GM21529 (cell line): ENCODE data around the gene SLC11A2.
"Not testable (repeated sequence)": the region's sequence is repeated elsewhere in the genome, so short reads cannot be mapped to it uniquely, and the experiment has no call there.

Experiments used
- ATAC-seq: cut with Tn5 transposase; IDR thresholded peaks from one replicate; pipeline ENCODE4 v1.9.1; 2021; ENCODE audit not compliant: unreplicated experiment

Gene SLC11A2

GRCh38 chr12:51027342-51027835, 1.2 kb upstream of the SLC11A2 start:
- ATAC-seq, result no peak

- ATAC-seq, result no peak
Measured at GRCh38 chr12:51025338-51025835, 797 bp downstream of the SLC11A2 start.

- no peak for ATAC-seq
Measured at GRCh38 chr12:51023625-51024382, 2.4 kb downstream of the SLC11A2 start.

GRCh38 chr12:51021694-51022093, 4.5 kb downstream of the SLC11A2 start:
- ATAC-seq, result no peak

GRCh38 chr12:51020448-51021182, 5.6 kb downstream of the SLC11A2 start:
- no peak for ATAC-seq

- no peak for ATAC-seq
Measured at GRCh38 chr12:51019927-51020326, 6.3 kb downstream of the SLC11A2 start.

- no peak for ATAC-seq
Measured at GRCh38 chr12:51018956-51019355, 7.2 kb downstream of the SLC11A2 start.

- ATAC-seq, result no peak
Measured at GRCh38 chr12:51017452-51017851, 8.7 kb downstream of the SLC11A2 start.

GRCh38 chr12:51014467-51014866, 11.7 kb downstream of the SLC11A2 start:
- ATAC-seq, result not testable (repeated sequence)

- no peak for ATAC-seq
Measured at GRCh38 chr12:51013441-51013840, 12.7 kb downstream of the SLC11A2 start.

GRCh38 chr12:51012570-51013236, 13.5 kb downstream of the SLC11A2 start:
- ATAC-seq, result no peak

- no peak for ATAC-seq
Measured at GRCh38 chr12:51011955-51012354, 14.2 kb downstream of the SLC11A2 start.

GRCh38 chr12:51009056-51009440, 17.1 kb downstream of the SLC11A2 start:
- ATAC-seq, result no peak

- ATAC-seq, result no peak
Measured at GRCh38 chr12:51008329-51009055, 17.7 kb downstream of the SLC11A2 start.

- ATAC-seq, result no peak
Measured at GRCh38 chr12:51005671-51006070, 20.5 kb downstream of the SLC11A2 start.

- no peak for ATAC-seq
Measured at GRCh38 chr12:51005030-51005429, 21.2 kb downstream of the SLC11A2 start.

GRCh38 chr12:51004504-51004903, 21.7 kb downstream of the SLC11A2 start:
- no peak for ATAC-seq

- no peak for ATAC-seq
Measured at GRCh38 chr12:51001799-51002198, 24.4 kb downstream of the SLC11A2 start.

- ATAC-seq, result no peak
Measured at GRCh38 chr12:51000245-51000644, 25.9 kb downstream of the SLC11A2 start.

GRCh38 chr12:50999093-50999492, 27.1 kb downstream of the SLC11A2 start:
- ATAC-seq, result no peak

- ATAC-seq, result no peak
Measured at GRCh38 chr12:50992819-50993218, 33.4 kb downstream of the SLC11A2 start.
